WERI-Rb-1 (cell line): ENCODE data around the gene ANKRD17.

ENCODE experiments used
- DNase-seq: peaks from one replicate; pipeline ENCODE4 v3.0.0-alpha.2; 2020
- H3K27ac ChIP-seq: fragments of 250-450 bp; sonication (Bioruptor Pico); 2 replicates; pipeline ENCODE4 v1.5.1; 2020; ENCODE audit warnings: mild to moderate bottlenecking, moderate library complexity
- H3K27me3 ChIP-seq: fragments of 250-450 bp; sonication (Bioruptor Pico); 2 replicates; pipeline ENCODE4 v1.5.1; 2021; ENCODE audit warnings: mild to moderate bottlenecking, low read depth, moderate library complexity; ENCODE audit not compliant: insufficient read depth, severe bottlenecking
- H3K36me3 ChIP-seq: fragments of 250-450 bp; sonication (Bioruptor Pico); 2 replicates; pipeline ENCODE4 v1.5.1; 2020; ENCODE audit warnings: mild to moderate bottlenecking, moderate library complexity
- H3K4me3 ChIP-seq: 2 replicates; pipeline ENCODE4 v1.5.1; 2011; ENCODE audit warnings: low read depth, mild to moderate bottlenecking, control low read depth, low read length
- H3K9me3 ChIP-seq: fragments of 250-450 bp; sonication (Bioruptor Pico); 2 replicates; pipeline ENCODE4 v1.5.1; 2021; ENCODE audit warnings: mild to moderate bottlenecking, moderate library complexity; ENCODE audit not compliant: severe bottlenecking
- TF ChIP-seq, protein P1 (sequence below): IDR thresholded peaks from 2 replicates; pipeline ENCODE4 v1.5.1; 2011; ENCODE audit warnings: low read depth, mild to moderate bottlenecking, control low read depth, inconsistent platforms, low read length

The ANKRD17 gene

DNA sequence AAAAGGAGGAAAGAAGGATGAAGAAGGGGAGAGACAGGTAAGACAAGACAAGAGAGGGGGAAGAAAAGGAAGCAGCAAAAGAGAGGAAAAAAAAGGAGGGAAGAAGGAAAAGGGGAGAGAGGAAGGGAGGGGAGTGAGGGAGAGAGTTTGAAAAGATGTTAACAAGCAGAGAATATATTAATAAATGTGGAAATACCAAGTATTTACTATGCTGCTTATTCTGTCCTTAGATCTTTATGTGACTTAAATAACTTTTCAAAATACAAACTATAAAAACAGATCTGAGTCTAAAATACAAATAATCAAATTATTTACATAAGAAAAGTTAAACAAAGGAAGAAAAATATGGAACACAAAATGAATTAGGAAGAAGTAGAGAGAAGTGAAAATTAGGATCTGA lies 170.7 kb downstream of the ANKRD17 start:
- H3K27ac ChIP-seq, result no peak overlapping the region
- no peak overlapping the region for H3K4me3 ChIP-seq
- DNase-seq, result no peak
- H3K27me3 ChIP-seq, result no peaks in the 10 kb centered on the region
- H3K9me3 ChIP-seq, result no peaks in the 10 kb centered on the region
- H3K36me3 ChIP-seq, result peaks cover 66% of the 10 kb centered on the region
- TF ChIP-seq, protein P1, sequence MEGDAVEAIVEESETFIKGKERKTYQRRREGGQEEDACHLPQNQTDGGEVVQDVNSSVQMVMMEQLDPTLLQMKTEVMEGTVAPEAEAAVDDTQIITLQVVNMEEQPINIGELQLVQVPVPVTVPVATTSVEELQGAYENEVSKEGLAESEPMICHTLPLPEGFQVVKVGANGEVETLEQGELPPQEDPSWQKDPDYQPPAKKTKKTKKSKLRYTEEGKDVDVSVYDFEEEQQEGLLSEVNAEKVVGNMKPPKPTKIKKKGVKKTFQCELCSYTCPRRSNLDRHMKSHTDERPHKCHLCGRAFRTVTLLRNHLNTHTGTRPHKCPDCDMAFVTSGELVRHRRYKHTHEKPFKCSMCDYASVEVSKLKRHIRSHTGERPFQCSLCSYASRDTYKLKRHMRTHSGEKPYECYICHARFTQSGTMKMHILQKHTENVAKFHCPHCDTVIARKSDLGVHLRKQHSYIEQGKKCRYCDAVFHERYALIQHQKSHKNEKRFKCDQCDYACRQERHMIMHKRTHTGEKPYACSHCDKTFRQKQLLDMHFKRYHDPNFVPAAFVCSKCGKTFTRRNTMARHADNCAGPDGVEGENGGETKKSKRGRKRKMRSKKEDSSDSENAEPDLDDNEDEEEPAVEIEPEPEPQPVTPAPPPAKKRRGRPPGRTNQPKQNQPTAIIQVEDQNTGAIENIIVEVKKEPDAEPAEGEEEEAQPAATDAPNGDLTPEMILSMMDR, result no peak

DNA sequence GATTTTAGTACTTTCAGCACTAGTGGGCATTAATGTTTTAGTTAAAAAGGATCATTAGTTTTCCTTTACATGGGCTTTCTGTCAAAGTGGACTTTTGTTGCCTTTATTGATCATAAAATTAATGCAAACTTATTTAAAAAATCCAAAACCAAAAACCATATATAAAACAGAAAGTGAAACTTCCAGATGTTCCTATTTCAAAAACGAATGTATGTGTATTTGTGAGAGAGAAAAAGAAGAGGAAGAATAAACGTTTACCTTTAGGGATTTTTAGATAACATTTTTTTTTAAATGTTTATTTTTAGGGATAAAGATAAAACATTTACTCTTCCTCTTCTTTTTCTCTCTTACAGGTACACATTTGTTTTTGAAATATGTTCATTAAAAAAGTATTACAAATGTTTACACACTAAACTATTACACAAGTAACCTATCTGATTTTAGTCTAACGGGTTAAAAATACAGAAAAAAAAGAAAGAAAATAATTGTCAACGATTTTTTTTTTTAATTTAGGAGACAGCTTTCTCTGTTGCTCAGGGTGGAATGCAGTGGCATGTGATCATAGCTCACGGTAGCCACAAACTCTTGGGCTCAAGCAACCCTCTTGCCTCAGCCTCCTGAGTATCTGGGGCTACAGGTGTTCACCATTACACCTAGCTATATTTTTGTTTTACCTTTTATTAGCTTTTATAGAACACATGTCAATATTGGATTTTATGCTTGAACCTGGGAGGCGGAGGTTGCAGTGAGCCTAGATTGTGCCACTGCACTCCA lies 172.3 kb downstream of the ANKRD17 start:
- Histone ChIP-seq H3K4me3 (no peak overlapping the region), H3K36me3 (peaks cover 59% of the 10 kb centered on the region), H3K27ac (no peak overlapping the region), H3K9me3 (no peaks in the 10 kb centered on the region), H3K27me3 (no peaks in the 10 kb centered on the region)
- DNase-seq, result no peak
- TF ChIP-seq, protein P1, result no peak

DNA sequence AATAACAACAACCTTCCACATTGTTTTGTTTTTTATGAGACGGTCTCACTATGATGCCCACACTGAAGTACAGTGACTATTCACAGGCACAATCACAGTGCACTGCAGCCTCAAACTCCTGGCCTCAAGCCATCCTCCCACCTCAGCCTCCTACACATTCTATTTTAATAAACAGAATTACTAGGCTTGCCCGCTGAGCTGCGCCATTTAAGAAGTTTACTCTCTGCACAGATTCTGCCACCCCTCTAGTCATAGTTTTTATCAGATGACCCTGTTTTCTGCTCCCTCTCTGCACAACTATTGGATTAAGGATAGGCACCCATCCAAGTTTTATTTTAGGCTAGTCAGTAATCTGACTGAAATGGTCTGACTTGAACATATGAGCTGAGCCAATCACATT lies 177.8 kb downstream of the ANKRD17 start:
- Histone ChIP-seq H3K27me3 (no peaks in the 10 kb centered on the region), H3K27ac (no peak overlapping the region), H3K36me3 (peaks cover 77% of the 10 kb centered on the region), H3K9me3 (no peaks in the 10 kb centered on the region), H3K4me3 (no peak overlapping the region)
- DNase-seq, result no peak
- TF ChIP-seq, protein P1, result no peak

DNA sequence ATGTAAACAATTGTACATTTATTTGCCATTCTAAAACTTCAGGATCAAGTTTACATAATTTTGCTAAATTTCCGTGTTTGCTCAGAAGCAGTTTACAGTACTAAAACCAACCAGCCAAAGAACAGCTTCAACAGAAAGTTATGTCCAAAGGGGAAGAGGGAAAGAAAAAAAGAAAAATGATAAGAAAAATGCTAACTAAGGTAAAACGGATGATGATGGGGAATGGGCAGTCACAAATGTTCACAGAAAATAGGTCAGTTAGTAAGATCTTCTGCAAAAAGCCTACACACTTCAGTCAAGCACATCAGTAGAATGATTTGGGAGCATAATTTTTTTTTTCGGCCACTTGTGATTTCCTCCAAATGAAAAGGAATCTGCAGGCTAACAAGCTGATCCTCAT lies 182.8 kb downstream of the ANKRD17 start:
- no peak overlapping the region for H3K4me3 ChIP-seq
- H3K27me3 ChIP-seq, result no peaks in the 10 kb centered on the region
- TF ChIP-seq, protein P1, result no peak
- DNase-seq, result no peak
- H3K36me3 ChIP-seq, result peaks cover 66% of the 10 kb centered on the region
- no peaks in the 10 kb centered on the region for H3K9me3 ChIP-seq
- H3K27ac ChIP-seq, result no peak overlapping the region

DNA sequence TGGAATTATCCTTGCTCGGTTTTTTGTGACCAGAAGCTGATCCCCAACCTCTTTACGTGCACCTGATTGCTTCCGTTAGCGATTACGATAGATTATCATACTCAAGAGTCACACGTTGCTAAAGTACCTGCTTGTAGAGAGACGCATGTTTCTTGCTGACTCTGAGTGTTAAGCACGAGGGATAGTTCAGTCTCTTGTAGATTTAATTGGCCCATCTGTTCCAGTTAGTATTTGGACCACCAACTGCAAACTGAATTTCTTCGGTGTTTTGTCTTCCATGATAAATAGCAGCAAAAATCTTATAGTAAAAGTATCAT lies 188.6 kb downstream of the ANKRD17 start:
- H3K4me3 ChIP-seq, result peak overlapping the region; percentile 94
- no peaks in the 10 kb centered on the region for H3K27me3 ChIP-seq
- TF ChIP-seq, protein P1, result no peak
- peaks cover 12% of the 10 kb centered on the region for H3K36me3 ChIP-seq
- no peak for DNase-seq
- no peaks in the 10 kb centered on the region for H3K9me3 ChIP-seq
- H3K27ac ChIP-seq, result peak overlapping the region; percentile 89
